ENCODE results near the gene CSDE1.
"Not testable (repeated sequence)": the region's sequence is repeated elsewhere in the genome, so short reads cannot be mapped to it uniquely, and the experiment has no call there.

DNA sequence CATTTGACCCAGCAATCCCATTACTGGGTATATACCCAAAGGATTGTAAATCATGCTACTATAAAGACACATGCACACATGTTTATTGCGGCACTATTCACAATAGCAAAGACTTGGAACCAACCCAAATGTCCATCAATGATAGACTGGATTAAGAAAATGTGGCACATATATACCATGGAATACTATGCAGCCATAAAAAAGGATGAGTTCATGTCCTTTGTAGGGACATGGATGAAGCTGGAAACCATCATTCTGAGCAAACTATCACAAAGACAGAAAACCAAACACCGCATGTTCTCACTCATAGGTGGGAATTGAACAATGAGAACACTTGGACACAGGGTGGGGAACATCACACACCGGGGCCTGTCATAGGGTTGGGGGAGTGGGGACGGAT is 18.9 kb upstream of the CSDE1 start:
- not testable (repeated sequence) for TF ChIP-seq POLR2A (IDR thresholded peaks at IDR 0.05)
- TF ChIP-seq, protein P1, sequence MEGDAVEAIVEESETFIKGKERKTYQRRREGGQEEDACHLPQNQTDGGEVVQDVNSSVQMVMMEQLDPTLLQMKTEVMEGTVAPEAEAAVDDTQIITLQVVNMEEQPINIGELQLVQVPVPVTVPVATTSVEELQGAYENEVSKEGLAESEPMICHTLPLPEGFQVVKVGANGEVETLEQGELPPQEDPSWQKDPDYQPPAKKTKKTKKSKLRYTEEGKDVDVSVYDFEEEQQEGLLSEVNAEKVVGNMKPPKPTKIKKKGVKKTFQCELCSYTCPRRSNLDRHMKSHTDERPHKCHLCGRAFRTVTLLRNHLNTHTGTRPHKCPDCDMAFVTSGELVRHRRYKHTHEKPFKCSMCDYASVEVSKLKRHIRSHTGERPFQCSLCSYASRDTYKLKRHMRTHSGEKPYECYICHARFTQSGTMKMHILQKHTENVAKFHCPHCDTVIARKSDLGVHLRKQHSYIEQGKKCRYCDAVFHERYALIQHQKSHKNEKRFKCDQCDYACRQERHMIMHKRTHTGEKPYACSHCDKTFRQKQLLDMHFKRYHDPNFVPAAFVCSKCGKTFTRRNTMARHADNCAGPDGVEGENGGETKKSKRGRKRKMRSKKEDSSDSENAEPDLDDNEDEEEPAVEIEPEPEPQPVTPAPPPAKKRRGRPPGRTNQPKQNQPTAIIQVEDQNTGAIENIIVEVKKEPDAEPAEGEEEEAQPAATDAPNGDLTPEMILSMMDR (IDR thresholded peaks at IDR 0.05): not testable (repeated sequence)
